Adrenal gland (tissue), 12 donors: Measurements from ENCODE around the gene KCNAB2. TPM values are rescaled to one million over a fixed set of nuclear protein-coding genes. Genes with fewer than 3 reads are reported as not detected.

Experiments used
- DNase-seq, 7 donors: peaks; one replicate each; pipeline ENCODE4 v3.0.0-alpha.2; 2019 to 2020
- H3K27ac ChIP-seq, 5 donors: fragments of 200-600 bp; sonication (generic) in 4 of 5; 1 replicate in 3 of 5; 2 replicates in 2 of 5; pipeline versions ENCODE4 v1.5.1 to v1.8.0; 2016 to 2020; ENCODE audit warnings: mild to moderate bottlenecking in 1 of 5
- H3K27me3 ChIP-seq: fragments of 200-600 bp; 2 replicates; pipeline ENCODE4 v1.8.0; 2021
- H3K36me3 ChIP-seq, 2 donors: fragments of 200-600 bp; replicated peaks in 1 of 2; 1 replicate in 1 of 2; 2 replicates in 1 of 2; pipeline versions ENCODE4 v1.5.1 to v1.8.0; 2018 to 2022
- H3K4me1 ChIP-seq, 2 donors: fragments of 200-600 bp; replicated peaks in 1 of 2; 1 replicate in 1 of 2; 2 replicates in 1 of 2; pipeline versions ENCODE4 v1.5.1 to v1.8.0; 2018 to 2021
- H3K4me3 ChIP-seq, 4 donors: fragments of 200-600 bp; sonication (generic) in 3 of 4; one replicate each; pipeline ENCODE4 v1.5.1; 2016 to 2018
- H3K9me3 ChIP-seq, 3 donors: fragments of 200-600 bp; sonication (generic) in 1 of 3; replicated peaks in 1 of 3; 1 replicate in 2 of 3; 2 replicates in 1 of 3; pipeline versions ENCODE4 v1.5.1 to v1.8.0; 2016 to 2021
- POLR2A ChIP-seq, 2 donors: fragments of 450-650 bp; IDR thresholded peaks; one replicate each; pipeline ENCODE4 v1.6.1; 2017; ENCODE audit warnings: antibody characterized with exemption in 2 of 2, mild to moderate bottlenecking in 2 of 2, moderate library complexity in 1 of 2
- WGBS, 4 donors: extraction: QIAGEN DNeasy Blood & Tissue Kit in 2 of 4; methylation state at CpG; one replicate each; pipeline versions ENCODE4 v1.1.5 to v1.1.7; 2013 to 2017; 5-methylcytosine and 5-hydroxymethylcytosine counted together
- intact Hi-C, 2 donors: fragments of 100-400 bp; cut with DNase I; formaldehyde crosslinking; loops; one replicate each; pipeline versions ENCODE4 v1.14.1 to v1.15.0; 2022 to 2023
- polyA plus RNA-seq, 3 donors: library from polyadenylated mRNA; stranded (reverse); fragments of 200-250 nt in 2 of 3; fragments of 350-450 nt in 1 of 3; fragmentation: Illumina TruSeq in 1 of 3; extraction: RNeasy Lipid Tissue Mini Kit (QIAGEN cat#74804) in 1 of 3; gene quantifications; one replicate each; pipeline ENCODE4 v1.2.3, GENCODE V29; 2013 to 2014
- total RNA-seq, 9 donors: library from RNA; depleted of rRNA in 4 of 9; stranded (reverse); fragments of >200 nt in 4 of 9; fragments of 120-200 nt in 1 of 9; fragmentation: NEBNext Ultra II Directional in 1 of 9; extraction: Animal tissue kit (Norgen Biotek cat#: 25700) in 1 of 9; gene quantifications; one replicate each; pipeline versions ENCODE4 v1.1.0 to v1.2.4, GENCODE V29; 2013 to 2023
- TF ChIP-seq, protein P1 (sequence below), 6 experiments: fragments of 450-650 bp in 4 of 6; fragments of 200-600 bp in 2 of 6; sonication (generic) in 1 of 6; IDR thresholded peaks; 1 replicate in 5 of 6; 2 replicates in 1 of 6; pipeline versions ENCODE4 v1.5.1 to v1.8.0; 2016 to 2021; ENCODE audit warnings: antibody characterized with exemption in 6 of 6, mild to moderate bottlenecking in 2 of 6, moderate library complexity in 1 of 6
- donor health status: healthy with polysubstance abuse.
- donor health status: Bipolar disorder and iron deficiency.
- donor health status: DM: yes; HTN: yes; CAD: no.
- donor health status: DM: no; HTN: no; CAD: no.
- donor health status: DM: no; HTN: no; CAD: no.
- donor health status: DM: yes; HTN: yes; CAD: no.

The KCNAB2 gene
- total and polyA plus RNA-seq, 12 donors: 2.2 to 48.0 (median 16.8) TPM

DNA sequence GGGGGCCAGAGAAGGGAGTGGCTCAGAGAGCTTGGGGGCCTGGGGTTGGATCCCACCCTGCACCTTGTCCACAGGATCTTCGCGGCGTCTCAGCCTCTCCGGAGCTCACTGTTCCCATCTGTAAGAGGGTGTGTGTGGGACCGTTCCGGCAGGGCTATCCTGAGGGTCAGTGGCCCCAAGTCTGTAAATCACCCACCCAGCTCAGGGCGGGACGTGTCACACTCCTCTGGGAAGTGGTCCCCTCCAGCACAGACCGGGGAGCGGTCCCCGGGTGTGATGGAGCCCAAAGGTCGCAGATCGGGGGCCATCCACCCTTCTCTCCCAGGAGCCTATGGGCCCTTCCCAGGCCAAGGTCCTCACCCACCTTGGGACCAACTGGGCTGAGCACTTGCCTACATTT lies 40.0 kb downstream of the KCNAB2 start:
- H3K4me3 ChIP-seq: no peak overlapping the region
- no peaks in the 10 kb centered on the region for H3K36me3 ChIP-seq
- 81 to 93% (median 93%) methylated on average over 9 to 13 of the region's 13 CpGs; no CpG with 5 or more reads in 1 of the 4 donors for WGBS, 4 donors
- no peak overlapping the region for H3K27ac ChIP-seq
- H3K27me3 ChIP-seq: no peaks in the 10 kb centered on the region
- no peak for TF ChIP-seq POLR2A (IDR thresholded peaks at IDR 0.05)
- TF ChIP-seq, protein P1, sequence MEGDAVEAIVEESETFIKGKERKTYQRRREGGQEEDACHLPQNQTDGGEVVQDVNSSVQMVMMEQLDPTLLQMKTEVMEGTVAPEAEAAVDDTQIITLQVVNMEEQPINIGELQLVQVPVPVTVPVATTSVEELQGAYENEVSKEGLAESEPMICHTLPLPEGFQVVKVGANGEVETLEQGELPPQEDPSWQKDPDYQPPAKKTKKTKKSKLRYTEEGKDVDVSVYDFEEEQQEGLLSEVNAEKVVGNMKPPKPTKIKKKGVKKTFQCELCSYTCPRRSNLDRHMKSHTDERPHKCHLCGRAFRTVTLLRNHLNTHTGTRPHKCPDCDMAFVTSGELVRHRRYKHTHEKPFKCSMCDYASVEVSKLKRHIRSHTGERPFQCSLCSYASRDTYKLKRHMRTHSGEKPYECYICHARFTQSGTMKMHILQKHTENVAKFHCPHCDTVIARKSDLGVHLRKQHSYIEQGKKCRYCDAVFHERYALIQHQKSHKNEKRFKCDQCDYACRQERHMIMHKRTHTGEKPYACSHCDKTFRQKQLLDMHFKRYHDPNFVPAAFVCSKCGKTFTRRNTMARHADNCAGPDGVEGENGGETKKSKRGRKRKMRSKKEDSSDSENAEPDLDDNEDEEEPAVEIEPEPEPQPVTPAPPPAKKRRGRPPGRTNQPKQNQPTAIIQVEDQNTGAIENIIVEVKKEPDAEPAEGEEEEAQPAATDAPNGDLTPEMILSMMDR (IDR thresholded peaks at IDR 0.05): no peak
- intact Hi-C loops: no loop called here
- H3K4me1 ChIP-seq: no peaks in the 10 kb centered on the region
- DNase-seq: no peak
- H3K9me3 ChIP-seq: no peaks in the 10 kb centered on the region

DNA sequence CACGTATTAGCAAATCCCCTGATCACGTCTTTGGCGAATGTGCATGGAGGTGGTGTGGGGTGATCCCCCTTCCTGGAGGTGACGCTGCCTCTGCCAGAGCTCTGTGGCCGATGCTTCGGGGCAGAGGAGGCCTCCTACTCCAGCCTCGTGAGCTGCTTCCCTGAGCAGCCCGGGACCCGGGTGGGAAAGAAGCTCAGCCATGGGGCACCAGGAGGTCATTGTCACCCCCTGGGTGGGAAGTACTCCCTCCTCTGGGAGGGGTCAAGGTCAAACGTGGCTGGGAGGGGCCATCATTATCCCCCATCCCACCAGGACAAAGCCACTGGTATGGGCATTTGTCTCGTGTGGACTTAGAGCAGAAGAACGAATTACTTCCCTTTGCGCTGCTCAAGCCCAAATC lies 40.7 kb downstream of the KCNAB2 start:
- intact Hi-C loops: no loop called here
- TF ChIP-seq, protein P1 (IDR thresholded peaks at IDR 0.05): no peak
- TF ChIP-seq POLR2A (IDR thresholded peaks at IDR 0.05): no peak
- Histone ChIP-seq H3K4me3 (no peak overlapping the region), H3K9me3 (no peaks in the 10 kb centered on the region), H3K4me1 (no peaks in the 10 kb centered on the region), H3K36me3 (no peaks in the 10 kb centered on the region), H3K27me3 (no peaks in the 10 kb centered on the region), H3K27ac (no peak overlapping the region)
- DNase-seq: no peak
- 76 to 89% (median 79%) methylated on average over 7 to 13 of the region's 13 CpGs for WGBS, 4 donors

DNA sequence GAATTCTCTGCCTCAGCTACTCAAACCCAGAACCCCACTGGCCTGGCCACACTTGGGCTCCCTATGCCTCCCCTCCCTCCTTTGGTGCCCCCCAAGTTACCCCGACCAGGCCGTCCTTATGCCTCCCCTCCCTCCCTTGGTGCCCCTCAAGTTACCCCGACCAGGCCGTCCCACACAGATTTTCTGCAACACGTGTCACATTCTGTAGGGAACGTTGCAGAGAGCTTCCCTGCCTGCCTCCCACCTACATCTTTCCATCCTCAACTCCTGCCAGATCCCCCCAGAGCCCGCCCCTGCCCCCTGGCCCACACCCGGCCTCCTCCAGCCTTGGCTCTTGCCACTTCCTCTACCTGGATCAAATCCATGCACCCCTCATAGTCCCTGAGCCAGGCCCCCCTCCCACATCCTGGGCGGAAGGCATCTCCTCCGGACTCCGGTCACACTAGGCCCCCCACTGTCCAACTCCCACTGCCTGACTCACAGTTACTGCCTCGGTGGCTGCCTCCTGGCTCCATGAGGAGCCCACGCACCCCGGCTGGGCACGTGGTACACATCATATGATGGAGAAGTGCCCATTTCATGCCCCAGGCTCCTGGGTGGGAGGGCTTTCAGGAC lies 41.2 kb downstream of the KCNAB2 start:
- WGBS, 4 donors: 83 to 89% (median 86%) methylated on average over 12 to 15 of the region's 15 CpGs
- no peak for DNase-seq

DNA sequence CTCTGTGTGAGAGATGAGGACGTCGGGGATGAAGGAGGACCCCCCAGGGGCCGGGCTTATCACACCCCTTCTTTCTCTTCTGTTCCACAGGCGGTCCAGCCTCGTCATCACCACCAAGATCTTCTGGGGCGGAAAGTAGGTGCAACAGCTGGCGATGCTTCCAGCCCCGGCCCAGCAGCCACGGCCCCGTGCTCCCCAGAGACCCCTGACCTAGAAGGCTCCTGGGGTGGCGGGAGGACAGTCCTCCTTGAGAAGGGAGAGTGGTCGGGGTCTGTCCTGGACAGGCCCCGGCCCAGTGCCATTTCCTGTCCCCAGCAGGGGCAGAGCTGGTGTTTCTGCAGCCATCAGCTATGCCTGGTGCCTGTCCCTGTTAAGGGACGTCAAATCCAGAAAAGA lies 41.7 kb downstream of the KCNAB2 start:
- Histone ChIP-seq H3K27ac (no peak overlapping the region), H3K9me3 (no peaks in the 10 kb centered on the region), H3K4me1 (no peaks in the 10 kb centered on the region), H3K36me3 (no peaks in the 10 kb centered on the region), H3K27me3 (no peaks in the 10 kb centered on the region), H3K4me3 (no peak overlapping the region)
- TF ChIP-seq POLR2A (IDR thresholded peaks at IDR 0.05): no peak
- TF ChIP-seq, protein P1 (IDR thresholded peaks at IDR 0.05): no peak
- intact Hi-C loops: no loop called here
- no peak for DNase-seq
- 81 to 89% (median 84%) methylated on average over 9 to 14 of the region's 14 CpGs for WGBS, 4 donors

More for the DNA sequence above, 41.2 kb downstream of the KCNAB2 start:
- H3K27me3 ChIP-seq: no peaks in the 10 kb centered on the region
- H3K4me3 ChIP-seq: no peak overlapping the region
- intact Hi-C loops: no loop called here
- TF ChIP-seq, protein P1 (IDR thresholded peaks at IDR 0.05): no peak
- no peak for TF ChIP-seq POLR2A (IDR thresholded peaks at IDR 0.05)
- no peaks in the 10 kb centered on the region for H3K36me3 ChIP-seq
- H3K27ac ChIP-seq: no peak overlapping the region
- H3K9me3 ChIP-seq: no peaks in the 10 kb centered on the region
- no peaks in the 10 kb centered on the region for H3K4me1 ChIP-seq
